ENCODE measurements around the gene FERMT1. TPM values are rescaled to one million over a fixed set of nuclear protein-coding genes. Genes with fewer than 3 reads are reported as not detected.
A peak's percentile ranks its signal among the peaks of the same experiment; 100 is the strongest.

FERMT1 gene
- total RNA-seq, 4 donors from 2014 or later = 12.4 to 21.2 (median 16.2) TPM

- TF ChIP-seq CTCF (IDR thresholded peaks at IDR 0.05) = no peak
- no peak for DNase-seq
- H3K4me1 ChIP-seq = peaks cover 0 to 18% (median 0%) of the 10 kb centered on the region in 4 donors
- H3K36me3 ChIP-seq = no peaks in the 10 kb centered on the region
- peak overlapping the region; percentile 25 to 81 (median 70) for H3K27ac ChIP-seq
- H3K9me3 ChIP-seq = no peaks in the 10 kb centered on the region
- no peaks in the 10 kb centered on the region for H3K27me3 ChIP-seq
- H3K4me3 ChIP-seq = peak overlapping the region; percentile 26 to 62 (median 51)
Measured at GRCh38 chr20:6122111-6122872, 538 bp downstream of the FERMT1 start.

GRCh38 chr20:6121504-6121903, 1.3 kb downstream of the FERMT1 start:
- Histone ChIP-seq H3K27ac (no peak overlapping the region), H3K4me3 (peak overlapping the region in 2 of 4 donors; percentile 3 to 59)
- DNase-seq = no peak

GRCh38 chr20:6120491-6120988, 2.3 kb downstream of the FERMT1 start:
- Histone ChIP-seq H3K36me3 (no peaks in the 10 kb centered on the region), H3K27me3 (no peaks in the 10 kb centered on the region), H3K4me1 (peaks cover 0 to 14% (median 0%) of the 10 kb centered on the region in 4 donors), H3K27ac (no peak overlapping the region), H3K4me3 (no peak overlapping the region), H3K9me3 (no peaks in the 10 kb centered on the region)
- DNase-seq = no peak
- no peak for TF ChIP-seq POLR2A (IDR thresholded peaks at IDR 0.05)
- no peak for TF ChIP-seq CTCF (IDR thresholded peaks at IDR 0.05)

More at GRCh38 chr20:6121504-6121903, 1.3 kb downstream of the FERMT1 start:
- Histone ChIP-seq H3K4me1 (peaks cover 0 to 17% (median 0%) of the 10 kb centered on the region in 4 donors), H3K9me3 (no peaks in the 10 kb centered on the region), H3K36me3 (no peaks in the 10 kb centered on the region), H3K27me3 (no peaks in the 10 kb centered on the region)
- TF ChIP-seq CTCF (IDR thresholded peaks at IDR 0.05) = no peak
- no peak for TF ChIP-seq POLR2A (IDR thresholded peaks at IDR 0.05)

- TF ChIP-seq POLR2A (IDR thresholded peaks at IDR 0.05) (no peak), CTCF (IDR thresholded peaks at IDR 0.05) (no peak)
- Histone ChIP-seq H3K9me3 (no peaks in the 10 kb centered on the region), H3K4me1 (peaks cover 0 to 5% (median 0%) of the 10 kb centered on the region in 4 donors), H3K27me3 (no peaks in the 10 kb centered on the region), H3K36me3 (peaks cover 0 to 19% (median 0%) of the 10 kb centered on the region in 3 donors), H3K27ac (peak overlapping the region in 1 of 4 donors; percentile 60), H3K4me3 (no peak overlapping the region)
- DNase-seq = no peak
Measured at GRCh38 chr20:6116758-6117157, 6.1 kb downstream of the FERMT1 start.

- Histone ChIP-seq H3K27me3 (no peaks in the 10 kb centered on the region), H3K9me3 (no peaks in the 10 kb centered on the region), H3K27ac (peak overlapping the region in 2 of 4 donors; percentile 11 to 37), H3K4me3 (no peak overlapping the region), H3K36me3 (peaks cover 0 to 19% (median 0%) of the 10 kb centered on the region in 3 donors), H3K4me1 (peaks cover 0 to 5% (median 0%) of the 10 kb centered on the region in 4 donors)
- TF ChIP-seq POLR2A (IDR thresholded peaks at IDR 0.05) = no peak
- no peak for TF ChIP-seq CTCF (IDR thresholded peaks at IDR 0.05)
- DNase-seq = no peak
Measured at GRCh38 chr20:6115221-6115895, 7.5 kb downstream of the FERMT1 start.
